OCI-LY1 (cell line): ENCODE results near the gene LPIN3.

Experiments
- H2AFZ ChIP-seq: fragments of 200-600 bp; sonication (generic), shearing (Covaris generic); 2 replicates; pipeline ENCODE4 v1.6.0; 2014; ENCODE audit warnings: antibody characterized with exemption, mild to moderate bottlenecking, low read length
- H3F3A ChIP-seq: fragments of 200-600 bp; sonication (generic), shearing (Covaris generic); 2 replicates; pipeline ENCODE4 v1.6.0; 2014; ENCODE audit warnings: mild to moderate bottlenecking, antibody characterized with exemption, low read length, moderate library complexity; ENCODE audit not compliant: insufficient read depth
- H3K27ac ChIP-seq: fragments of 200-600 bp; sonication (generic); 2 replicates; pipeline ENCODE4 v1.5.1; 2014; ENCODE audit warnings: low read length, mixed run types, mild to moderate bottlenecking, low read depth; ENCODE audit not compliant: poor library complexity, severe bottlenecking
- H3K27me3 ChIP-seq: fragments of 200-600 bp; sonication (generic); 2 replicates; pipeline ENCODE4 v1.6.0; 2014; ENCODE audit warnings: antibody characterized with exemption, mild to moderate bottlenecking, low read length, moderate library complexity; ENCODE audit not compliant: insufficient read depth
- H3K36me3 ChIP-seq: fragments of 200-600 bp; sonication (generic); 2 replicates; pipeline ENCODE4 v1.6.1; 2014; ENCODE audit warnings: mild to moderate bottlenecking, antibody characterized with exemption, low read length, moderate library complexity, mixed read lengths; ENCODE audit not compliant: insufficient read depth
- H3K4me1 ChIP-seq: fragments of 200-600 bp; sonication (generic); 2 replicates; pipeline ENCODE4 v1.5.1; 2014; ENCODE audit warnings: mild to moderate bottlenecking, low read length, moderate library complexity; ENCODE audit not compliant: insufficient read depth, severe bottlenecking
- H3K4me2 ChIP-seq: fragments of 200-600 bp; sonication (generic), shearing (Covaris generic); 2 replicates; pipeline ENCODE4 v1.6.1; 2014; ENCODE audit warnings: low read length
- H3K4me3 ChIP-seq: fragments of 200-600 bp; sonication (generic); 2 replicates; pipeline ENCODE4 v1.5.1; 2014; ENCODE audit warnings: low read length, low read depth, mild to moderate bottlenecking, mixed read lengths; ENCODE audit not compliant: poor library complexity, severe bottlenecking
- H3K79me2 ChIP-seq: fragments of 200-600 bp; shearing (Covaris generic); 2 replicates; pipeline ENCODE4 v1.6.1; 2016; ENCODE audit warnings: mixed run types, low read length, mixed read lengths; ENCODE audit not compliant: insufficient read depth
- H3K9ac ChIP-seq: fragments of 200-600 bp; sonication (generic), shearing (Covaris generic); 2 replicates; pipeline ENCODE4 v1.6.1; 2014; ENCODE audit warnings: mild to moderate bottlenecking, low read length, mixed read lengths
- H3K9me2 ChIP-seq: fragments of 200-600 bp; sonication (generic), shearing (Covaris generic); 2 replicates; pipeline ENCODE4 v1.6.1; 2014; ENCODE audit warnings: low read depth, mild to moderate bottlenecking, low read length, mixed read lengths
- H3K9me3 ChIP-seq: fragments of 200-600 bp; shearing (Covaris generic); 2 replicates; pipeline ENCODE4 v1.6.1; 2014; ENCODE audit warnings: low read length, mixed read lengths
- H4K20me1 ChIP-seq: fragments of 200-600 bp; sonication (generic), shearing (Covaris generic); 2 replicates; pipeline ENCODE4 v1.6.0; 2016; ENCODE audit warnings: mild to moderate bottlenecking, low read length; ENCODE audit not compliant: insufficient read depth
- CTCF ChIP-seq: fragments of 200-600 bp; sonication (generic), shearing (Covaris generic); IDR thresholded peaks from 2 replicates; pipeline ENCODE4 v1.5.1; 2017; ENCODE audit warnings: mild to moderate bottlenecking, antibody characterized with exemption, low read length, moderate library complexity, mixed read lengths
- EZH2 ChIP-seq: fragments of 200-600 bp; sonication (generic), shearing (Covaris generic); IDR thresholded peaks from 2 replicates; pipeline ENCODE4 v1.8.0; 2017; ENCODE audit warnings: borderline replicate concordance, mixed run types, mild to moderate bottlenecking, antibody characterized with exemption, low read length, moderate library complexity, mixed read lengths

The LPIN3 gene

GRCh38 chr20:41371371-41371770, 30.8 kb downstream of the LPIN3 start:
- no peak overlapping the region for H3K4me2 ChIP-seq
- no peaks in the 10 kb centered on the region for H3K36me3 ChIP-seq
- no peak overlapping the region for H3K4me3 ChIP-seq
- no peak for TF ChIP-seq EZH2
- TF ChIP-seq CTCF = no peak
- H3K4me1 ChIP-seq = no peaks in the 10 kb centered on the region
- no peaks in the 10 kb centered on the region for H3K9me3 ChIP-seq
- H3K27ac ChIP-seq = no peak overlapping the region
- no peaks in the 10 kb centered on the region for H3K9me2 ChIP-seq
- H4K20me1 ChIP-seq = no peaks in the 10 kb centered on the region
- no peaks in the 10 kb centered on the region for H3F3A ChIP-seq
- no peak overlapping the region for H3K9ac ChIP-seq
- H3K27me3 ChIP-seq = peaks cover 8% of the 10 kb centered on the region; the same call in 1 of the 2 replicates
- no peaks in the 10 kb centered on the region for H3K79me2 ChIP-seq
- no peak overlapping the region for H2AFZ ChIP-seq

- H3K4me2 ChIP-seq = no peak overlapping the region
- H3K27ac ChIP-seq = no peak overlapping the region
- H4K20me1 ChIP-seq = no peaks in the 10 kb centered on the region
- no peaks in the 10 kb centered on the region for H3K9me2 ChIP-seq
- TF ChIP-seq CTCF (no peak), EZH2 (no peak)
- no peak overlapping the region for H3K4me3 ChIP-seq
- H3F3A ChIP-seq = no peaks in the 10 kb centered on the region
- no peak overlapping the region for H3K9ac ChIP-seq
- H3K27me3 ChIP-seq = peaks cover 8% of the 10 kb centered on the region; the same call in 1 of the 2 replicates
- no peak overlapping the region for H2AFZ ChIP-seq
- H3K9me3 ChIP-seq = no peaks in the 10 kb centered on the region
- H3K36me3 ChIP-seq = no peaks in the 10 kb centered on the region
- no peaks in the 10 kb centered on the region for H3K79me2 ChIP-seq
- no peaks in the 10 kb centered on the region for H3K4me1 ChIP-seq
Observed at GRCh38 chr20:41373251-41373783, 32.7 kb downstream of the LPIN3 start.

- Histone ChIP-seq H3F3A (no peaks in the 10 kb centered on the region), H3K27ac (no peak overlapping the region), H3K4me2 (no peak overlapping the region), H3K9me3 (no peaks in the 10 kb centered on the region), H3K9me2 (no peaks in the 10 kb centered on the region), H4K20me1 (no peaks in the 10 kb centered on the region), H3K4me3 (no peak overlapping the region), H3K27me3 (peaks cover 8% of the 10 kb centered on the region; the same call in 1 of the 2 replicates), H3K79me2 (no peaks in the 10 kb centered on the region), H3K36me3 (no peaks in the 10 kb centered on the region), H3K4me1 (no peaks in the 10 kb centered on the region), H2AFZ (no peak overlapping the region), H3K9ac (no peak overlapping the region)
- TF ChIP-seq CTCF (no peak), EZH2 (no peak)
Observed at GRCh38 chr20:41373931-41374920, 33.6 kb downstream of the LPIN3 start.
